Measurements from ENCODE around the gene SBNO2.

DNA sequence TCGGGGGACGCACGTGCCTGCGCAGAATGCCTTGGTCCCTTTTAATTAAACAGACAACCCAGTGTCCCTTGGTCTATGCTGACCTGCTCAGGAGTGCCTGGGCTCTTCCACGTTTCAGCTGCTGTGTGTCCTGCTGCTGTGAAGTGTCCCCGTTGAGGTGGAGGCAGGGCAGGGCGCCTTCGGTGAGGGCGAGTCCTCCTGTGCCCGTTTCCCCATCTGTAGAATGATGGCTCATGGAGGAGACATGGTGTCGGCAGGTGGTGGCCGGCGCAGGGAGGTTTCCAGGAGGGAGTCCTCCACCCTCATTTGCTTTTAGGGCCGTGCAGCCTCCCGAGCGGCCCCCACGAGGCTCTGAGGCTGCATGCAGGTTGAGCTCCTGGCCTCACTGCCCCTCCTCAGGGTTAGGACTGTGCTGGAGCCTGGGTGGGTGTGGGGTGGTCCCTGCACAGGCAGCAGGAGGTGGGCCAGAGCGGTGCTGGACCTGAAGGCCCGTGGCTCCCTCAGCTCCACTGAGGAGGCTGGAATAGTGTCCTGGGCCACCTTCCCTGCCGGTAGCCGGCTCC, 40.3 kb upstream of the SBNO2 start:
- TF ChIP-seq, protein P1, sequence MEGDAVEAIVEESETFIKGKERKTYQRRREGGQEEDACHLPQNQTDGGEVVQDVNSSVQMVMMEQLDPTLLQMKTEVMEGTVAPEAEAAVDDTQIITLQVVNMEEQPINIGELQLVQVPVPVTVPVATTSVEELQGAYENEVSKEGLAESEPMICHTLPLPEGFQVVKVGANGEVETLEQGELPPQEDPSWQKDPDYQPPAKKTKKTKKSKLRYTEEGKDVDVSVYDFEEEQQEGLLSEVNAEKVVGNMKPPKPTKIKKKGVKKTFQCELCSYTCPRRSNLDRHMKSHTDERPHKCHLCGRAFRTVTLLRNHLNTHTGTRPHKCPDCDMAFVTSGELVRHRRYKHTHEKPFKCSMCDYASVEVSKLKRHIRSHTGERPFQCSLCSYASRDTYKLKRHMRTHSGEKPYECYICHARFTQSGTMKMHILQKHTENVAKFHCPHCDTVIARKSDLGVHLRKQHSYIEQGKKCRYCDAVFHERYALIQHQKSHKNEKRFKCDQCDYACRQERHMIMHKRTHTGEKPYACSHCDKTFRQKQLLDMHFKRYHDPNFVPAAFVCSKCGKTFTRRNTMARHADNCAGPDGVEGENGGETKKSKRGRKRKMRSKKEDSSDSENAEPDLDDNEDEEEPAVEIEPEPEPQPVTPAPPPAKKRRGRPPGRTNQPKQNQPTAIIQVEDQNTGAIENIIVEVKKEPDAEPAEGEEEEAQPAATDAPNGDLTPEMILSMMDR (IDR thresholded peaks at IDR 0.05 in 4 of 5, conservative IDR thresholded peaks at IDR 0.05 in 1 of 5): no peak
- TF ChIP-seq POLR2A (IDR thresholded peaks at IDR 0.05): no peak
